Mucosa of rectum (tissue), 2 donors: ENCODE measurements around the gene ZNF695.

Experiments
- H3K27ac ChIP-seq, 2 donors: one replicate each; pipeline ENCODE4 v1.7.0; 2013; ENCODE audit warnings: inconsistent platforms in 2 of 2, low read depth in 2 of 2, low read length in 2 of 2
- H3K27me3 ChIP-seq, 2 donors: one replicate each; pipeline ENCODE4 v1.7.0; 2013; ENCODE audit warnings: low read length in 2 of 2; ENCODE audit not compliant: control insufficient read depth in 2 of 2, insufficient read depth in 2 of 2
- H3K36me3 ChIP-seq, 2 donors: one replicate each; pipeline ENCODE4 v1.7.0; 2013; ENCODE audit warnings: low read length in 2 of 2; ENCODE audit not compliant: control insufficient read depth in 2 of 2, insufficient read depth in 2 of 2
- H3K4me1 ChIP-seq, 2 donors: one replicate each; pipeline ENCODE4 v1.7.0; 2013; ENCODE audit warnings: low read length in 2 of 2, mild to moderate bottlenecking in 1 of 2; ENCODE audit not compliant: control insufficient read depth in 2 of 2, insufficient read depth in 2 of 2
- H3K4me3 ChIP-seq, 2 donors: one replicate each; pipeline ENCODE4 v1.7.0; 2013; ENCODE audit warnings: low read length in 2 of 2
- H3K9ac ChIP-seq, 2 donors: one replicate each; pipeline ENCODE4 v1.7.0; 2013; ENCODE audit warnings: low read length in 2 of 2, low read depth in 1 of 2, mild to moderate bottlenecking in 1 of 2
- H3K9me3 ChIP-seq, 2 donors: one replicate each; pipeline ENCODE4 v1.7.0; 2013; ENCODE audit warnings: low read length in 2 of 2; ENCODE audit not compliant: control insufficient read depth in 2 of 2
- donor health status: healthy.
- donor health status: Normal muscosa, but diverticular disease.

ZNF695 gene

DNA sequence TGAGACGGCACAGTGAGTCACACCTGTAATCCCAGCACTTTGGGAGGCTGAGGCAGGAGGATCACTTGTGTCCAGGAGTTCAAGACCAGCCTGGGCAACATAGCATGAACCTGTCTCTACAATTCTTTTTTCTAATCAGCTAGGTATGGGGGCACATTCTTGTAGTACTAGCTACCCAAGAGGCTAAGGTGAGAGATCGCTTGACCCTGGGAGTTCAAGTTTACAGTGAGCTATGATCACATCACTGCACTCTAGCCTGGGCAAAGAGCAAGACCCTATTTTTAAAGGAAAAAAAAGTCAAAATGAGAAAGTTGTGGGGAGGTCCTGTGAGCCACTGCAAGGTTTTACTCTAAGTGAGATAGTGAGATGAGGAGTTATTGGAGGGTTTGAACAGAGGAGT lies 41.4 kb downstream of the ZNF695 start:
- no peak overlapping the region for H3K27ac ChIP-seq
- H3K27me3 ChIP-seq, result no peaks in the 10 kb centered on the region
- no peak overlapping the region for H3K4me3 ChIP-seq
- H3K4me1 ChIP-seq, result no peaks in the 10 kb centered on the region
- H3K36me3 ChIP-seq, result no peaks in the 10 kb centered on the region
- no peak overlapping the region for H3K9ac ChIP-seq
- H3K9me3 ChIP-seq, result peaks cover 0 to 5% of the 10 kb centered on the region in 2 donors

DNA sequence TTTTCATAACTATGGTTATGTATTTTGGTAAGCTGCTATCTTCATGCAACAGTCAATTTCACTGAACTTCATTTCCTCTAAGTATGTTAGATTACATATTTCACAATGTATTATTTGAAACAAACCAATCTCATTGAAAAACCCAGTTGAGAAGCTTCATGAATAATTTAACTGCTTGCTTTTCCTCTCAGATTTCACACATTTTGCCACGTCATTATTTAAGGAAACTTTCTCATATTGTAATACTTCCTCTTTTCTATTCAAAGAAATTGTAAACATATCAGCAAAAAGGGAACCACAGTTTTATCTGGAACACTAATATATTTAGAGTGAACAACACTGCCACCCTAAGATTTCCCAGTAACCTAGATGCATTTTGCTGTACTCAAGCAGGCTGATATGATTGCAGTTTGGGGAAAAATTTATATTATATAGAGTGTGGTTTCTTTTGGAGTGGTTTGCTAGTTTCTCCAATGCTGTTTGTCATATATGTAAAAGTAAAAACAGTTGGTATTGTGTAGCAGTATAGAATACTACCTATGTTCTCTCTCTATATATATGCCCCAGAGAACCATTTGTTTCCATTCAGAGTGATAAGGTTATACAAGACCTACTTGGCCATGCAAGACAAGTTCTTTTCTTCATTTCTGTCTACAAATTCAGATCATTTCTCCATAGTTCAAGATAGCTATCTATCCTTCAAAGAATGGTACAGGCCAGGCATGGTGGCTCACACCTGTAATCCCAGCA lies 47.7 kb downstream of the ZNF695 start:
- H3K9me3 ChIP-seq, result no peaks in the 10 kb centered on the region
- H3K4me3 ChIP-seq, result no peak overlapping the region
- H3K4me1 ChIP-seq, result no peaks in the 10 kb centered on the region
- H3K9ac ChIP-seq, result no peak overlapping the region
- H3K36me3 ChIP-seq, result no peaks in the 10 kb centered on the region
- no peak overlapping the region for H3K27ac ChIP-seq
- no peaks in the 10 kb centered on the region for H3K27me3 ChIP-seq

DNA sequence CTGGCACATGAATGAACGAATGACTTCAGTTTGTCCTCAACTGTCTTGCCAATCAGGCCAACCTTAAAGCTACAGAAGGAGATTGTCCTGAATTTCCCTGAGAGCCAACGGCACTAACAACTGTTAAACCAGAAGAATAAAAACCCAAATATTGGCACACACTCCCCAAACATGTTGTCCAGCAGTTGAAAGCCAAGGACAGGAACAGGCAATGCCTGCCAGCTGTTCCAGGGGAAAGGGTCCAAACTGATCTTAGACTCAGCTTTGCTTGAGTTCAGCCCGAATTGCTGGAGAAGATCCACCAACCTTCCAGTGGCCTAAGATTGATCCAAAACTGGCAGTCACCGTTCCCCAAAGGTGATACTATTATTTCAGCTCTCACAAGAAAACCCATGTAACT lies 53.7 kb downstream of the ZNF695 start:
- Histone ChIP-seq H3K4me3 (no peak overlapping the region), H3K27ac (no peak overlapping the region), H3K36me3 (no peaks in the 10 kb centered on the region), H3K9me3 (no peaks in the 10 kb centered on the region), H3K4me1 (no peaks in the 10 kb centered on the region), H3K27me3 (no peaks in the 10 kb centered on the region), H3K9ac (no peak overlapping the region)

DNA sequence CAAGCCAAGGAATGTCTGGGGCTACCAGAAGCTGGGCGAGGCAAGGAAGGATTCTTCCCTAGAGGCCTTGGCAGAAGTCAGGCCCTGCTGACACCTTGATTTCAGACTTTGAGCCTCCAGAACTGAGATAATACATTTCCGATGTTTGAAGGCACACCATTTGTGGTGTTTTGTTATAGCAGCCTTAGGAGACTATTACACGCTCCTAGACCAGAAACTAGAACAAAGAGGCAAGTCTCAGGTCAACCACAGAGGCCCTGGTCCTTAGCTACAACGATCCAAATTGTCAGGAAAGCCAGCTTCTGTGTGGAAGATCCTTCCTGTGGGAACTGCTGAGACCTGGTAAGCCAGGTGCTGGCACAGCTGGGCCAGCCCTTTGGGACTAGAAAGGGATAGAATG lies 56.4 kb downstream of the ZNF695 start:
- Histone ChIP-seq H3K4me3 (no peak overlapping the region), H3K36me3 (no peaks in the 10 kb centered on the region), H3K9me3 (no peaks in the 10 kb centered on the region), H3K27ac (no peak overlapping the region), H3K4me1 (no peaks in the 10 kb centered on the region), H3K27me3 (no peaks in the 10 kb centered on the region), H3K9ac (no peak overlapping the region)

DNA sequence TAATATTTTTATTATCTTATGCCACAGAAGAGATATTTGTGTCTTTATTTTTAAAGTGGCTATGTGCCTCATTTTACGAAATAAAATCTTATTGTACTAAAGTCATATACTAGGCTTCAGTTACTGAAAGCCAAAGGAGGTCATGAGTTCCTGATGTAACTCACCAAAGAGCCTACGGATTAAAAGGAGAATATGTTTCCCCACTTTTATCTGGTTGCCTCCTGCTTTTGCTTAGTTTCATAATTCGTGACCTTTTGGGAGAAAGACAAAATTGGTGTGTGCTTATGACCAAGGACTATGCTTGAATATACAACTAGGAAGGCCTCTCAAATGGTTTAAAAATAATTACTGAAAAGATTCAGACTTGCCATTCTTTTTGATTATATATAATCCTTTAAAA lies 57.9 kb downstream of the ZNF695 start:
- no peaks in the 10 kb centered on the region for H3K4me1 ChIP-seq
- no peaks in the 10 kb centered on the region for H3K36me3 ChIP-seq
- H3K4me3 ChIP-seq, result no peak overlapping the region
- H3K9ac ChIP-seq, result no peak overlapping the region
- no peak overlapping the region for H3K27ac ChIP-seq
- no peaks in the 10 kb centered on the region for H3K9me3 ChIP-seq
- H3K27me3 ChIP-seq, result no peaks in the 10 kb centered on the region

DNA sequence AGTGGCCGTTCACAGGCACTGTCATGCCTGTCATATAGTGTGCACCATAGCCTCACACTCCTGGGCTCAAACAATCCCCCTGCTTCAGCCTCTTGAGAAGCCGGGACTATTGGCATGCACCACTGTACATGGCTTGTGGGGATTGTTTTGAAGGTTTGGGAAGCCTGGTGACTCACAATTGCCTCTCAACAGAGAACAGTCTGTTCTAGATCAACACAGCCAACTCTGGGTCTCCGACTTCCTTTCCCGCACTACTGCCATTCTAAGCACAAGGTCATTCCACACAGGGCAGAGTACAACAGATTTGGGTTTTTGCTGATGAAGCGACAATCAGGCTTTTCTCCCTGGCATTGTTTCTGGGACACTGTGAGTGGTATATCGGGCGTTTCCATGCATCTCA lies 60.6 kb downstream of the ZNF695 start:
- Histone ChIP-seq H3K36me3 (no peaks in the 10 kb centered on the region), H3K9ac (no peak overlapping the region), H3K27me3 (no peaks in the 10 kb centered on the region), H3K27ac (peak overlapping the region in 1 of 2 donors; percentile 27), H3K4me1 (no peaks in the 10 kb centered on the region), H3K4me3 (no peak overlapping the region), H3K9me3 (no peaks in the 10 kb centered on the region)

DNA sequence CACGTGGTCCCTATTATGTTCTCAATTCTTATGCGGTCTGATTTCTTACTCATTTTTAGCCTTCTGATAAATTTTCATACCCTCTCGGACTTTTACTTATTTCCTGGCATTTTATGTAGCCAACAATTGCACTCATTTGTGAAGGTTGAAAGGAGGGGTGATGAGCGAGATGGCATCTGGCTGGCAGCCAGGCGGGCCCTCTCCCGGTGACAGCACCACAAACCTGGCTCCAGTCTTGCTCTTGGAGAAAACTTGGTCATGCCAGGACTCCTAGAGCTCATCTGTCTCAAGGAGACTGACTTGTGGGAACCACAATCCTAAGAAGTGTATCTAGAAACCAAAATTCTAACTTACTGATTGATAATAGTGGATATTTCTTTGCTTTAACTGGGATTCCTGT lies 61.5 kb downstream of the ZNF695 start:
- no peak overlapping the region for H3K4me3 ChIP-seq
- H3K27ac ChIP-seq, result no peak overlapping the region
- no peaks in the 10 kb centered on the region for H3K27me3 ChIP-seq
- no peaks in the 10 kb centered on the region for H3K4me1 ChIP-seq
- no peaks in the 10 kb centered on the region for H3K36me3 ChIP-seq
- no peaks in the 10 kb centered on the region for H3K9me3 ChIP-seq
- no peak overlapping the region for H3K9ac ChIP-seq
